H1 (cell line): Measurements from ENCODE around the gene GGA3. TPM values are rescaled to one million over a fixed set of nuclear protein-coding genes. Genes with fewer than 3 reads are reported as not detected.

Experiments
- CTCF ChIA-PET: fragments of 300-600 bp; sonication (Branson Sonifier 250); formaldehyde crosslinking; loops from one replicate; lab custom pipeline; 2021; ENCODE audit not compliant: partially characterized antibody; lab: Charles Lee
- POLR2A ChIA-PET: fragments of 300-600 bp; sonication (Branson Sonifier 250); formaldehyde crosslinking; loops from one replicate; lab custom pipeline; 2021; ENCODE audit warnings: inconsistent platforms; ENCODE audit not compliant: partially characterized antibody; lab: Charles Lee
- DNase-seq, 2 experiments: peaks; one replicate each; pipeline versions ENCODE4 v3.0.0 to v3.0.0-alpha.2; 2010 to 2022; ENCODE audit warnings: low spot score in 2 of 2, low read depth in 1 of 2, mixed read lengths in 1 of 2
- FAIRE-seq: peaks from 2 replicates; lab custom pipeline; 2011; peaks lifted over from hg19 to GRCh38; lab: Jason Lieb, UNC
- H2AFZ ChIP-seq: 2 replicates; pipeline ENCODE4 v1.8.1; 2012; ENCODE audit warnings: low read length, inconsistent platforms
- H2AK5ac ChIP-seq: 2 replicates; pipeline ENCODE4 v1.6.1; 2013; ENCODE audit warnings: low read depth, low read length
- H2BK120ac ChIP-seq: replicated peaks from 2 replicates; pipeline ENCODE3; 2013; ENCODE audit warnings: low read depth, low read length, inconsistent platforms
- H2BK12ac ChIP-seq: 2 replicates; pipeline ENCODE4 v1.6.1; 2013; ENCODE audit warnings: low read depth, low read length
- H2BK15ac ChIP-seq: 2 replicates; pipeline ENCODE4 v1.6.1; 2013; ENCODE audit warnings: low read length
- H2BK20ac ChIP-seq: 2 replicates; pipeline ENCODE4 v1.6.1; 2013; ENCODE audit warnings: low read length
- H2BK5ac ChIP-seq: 2 replicates; pipeline ENCODE4 v1.6.1; 2013; ENCODE audit warnings: low read depth, low read length
- H3K14ac ChIP-seq: 2 replicates; pipeline ENCODE4 v1.6.1; 2013; ENCODE audit warnings: inconsistent platforms; ENCODE audit not compliant: insufficient read length
- H3K18ac ChIP-seq: 2 replicates; pipeline ENCODE4 v1.6.1; 2013; ENCODE audit warnings: low read length; ENCODE audit errors: extremely low read depth
- H3K23ac ChIP-seq: 2 replicates; pipeline ENCODE4 v1.6.1; 2013; ENCODE audit warnings: inconsistent platforms; ENCODE audit not compliant: insufficient read length
- H3K23me2 ChIP-seq: 2 replicates; pipeline ENCODE4 v1.6.1; 2013; ENCODE audit warnings: low read depth, low read length
- H3K27ac ChIP-seq: 2 replicates; pipeline ENCODE4 v1.6.1; 2011; ENCODE audit warnings: low read depth, low read length, inconsistent platforms
- H3K27me3 ChIP-seq, 4 experiments: replicated peaks in 1 of 4; 1 replicate in 1 of 4; 2 replicates in 3 of 4; pipeline versions ENCODE4 v1.6.1 to v1.8.1; 2011 to 2013; ENCODE audit warnings: low read length in 3 of 4, mild to moderate bottlenecking in 3 of 4, inconsistent platforms in 2 of 4, mixed read lengths in 2 of 4, moderate library complexity in 1 of 4; ENCODE audit not compliant: control insufficient read depth in 3 of 4, insufficient read depth in 3 of 4; ENCODE audit errors: extremely low read depth in 1 of 4
- H3K36me3 ChIP-seq, 4 experiments: 2 replicates each; pipeline versions ENCODE4 v1.6.1 to v1.8.1; 2011 to 2013; ENCODE audit warnings: mild to moderate bottlenecking in 4 of 4, low read length in 3 of 4, moderate library complexity in 2 of 4, control low read depth in 1 of 4, inconsistent platforms in 1 of 4; ENCODE audit not compliant: insufficient read depth in 4 of 4, control insufficient read depth in 2 of 4
- H3K4ac ChIP-seq: replicated peaks from 2 replicates; pipeline ENCODE3; 2013; ENCODE audit warnings: low read length, low read depth, mixed read lengths, inconsistent platforms; ENCODE audit not compliant: insufficient read length
- H3K4me1 ChIP-seq, 4 experiments: replicated peaks in 1 of 4; 1 replicate in 1 of 4; 2 replicates in 3 of 4; pipeline versions ENCODE4 v1.6.1 to v1.8.1; 2011 to 2013; ENCODE audit warnings: low read length in 3 of 4, inconsistent platforms in 2 of 4, mixed read lengths in 1 of 4; ENCODE audit not compliant: insufficient read depth in 4 of 4, control insufficient read depth in 3 of 4
- H3K4me2 ChIP-seq, 2 experiments: 2 replicates each; pipeline versions ENCODE4 v1.6.1 to v1.8.1; 2011 to 2013; ENCODE audit warnings: low read depth in 2 of 2, low read length in 2 of 2, control low read depth in 1 of 2, inconsistent platforms in 1 of 2, mild to moderate bottlenecking in 1 of 2; ENCODE audit not compliant: insufficient read depth in 1 of 2
- H3K4me3 ChIP-seq, 4 experiments: fragments of 200-600, 300-600 bp in 1 of 4; sonication (generic), shearing (Covaris generic), sonication (Bioruptor Twin) in 1 of 4; 2 replicates each; pipeline versions ENCODE4 v1.5.1 to v1.8.1; 2011 to 2016; ENCODE audit warnings: low read length in 4 of 4, low read depth in 3 of 4, control low read depth in 2 of 4, inconsistent platforms in 2 of 4, mild to moderate bottlenecking in 2 of 4, mixed read lengths in 1 of 4, moderate library complexity in 1 of 4; ENCODE audit not compliant: insufficient read depth in 2 of 4; ENCODE audit errors: extremely low read depth in 1 of 4
- H3K56ac ChIP-seq: replicated peaks from 2 replicates; pipeline ENCODE3; 2013; ENCODE audit warnings: low read depth, mild to moderate bottlenecking, mixed read lengths, low read length, inconsistent platforms; ENCODE audit not compliant: insufficient read length
- H3K79me1 ChIP-seq: 2 replicates; pipeline ENCODE4 v1.6.1; 2013; ENCODE audit warnings: low read depth, low read length, control low read depth
- H3K79me2 ChIP-seq, 2 experiments: 2 replicates each; pipeline versions ENCODE4 v1.6.1 to v1.8.1; 2012 to 2013; ENCODE audit warnings: low read length in 2 of 2, mild to moderate bottlenecking in 2 of 2, inconsistent platforms in 1 of 2; ENCODE audit not compliant: insufficient read depth in 2 of 2, control insufficient read depth in 1 of 2
- H3K9ac ChIP-seq, 4 experiments: replicated peaks in 1 of 4; 1 replicate in 1 of 4; 2 replicates in 3 of 4; pipeline versions ENCODE4 v1.6.1 to v1.8.1; 2011 to 2013; ENCODE audit warnings: low read depth in 3 of 4, low read length in 3 of 4, control low read depth in 2 of 4, mild to moderate bottlenecking in 2 of 4, moderate library complexity in 2 of 4, inconsistent platforms in 1 of 4; ENCODE audit errors: extremely low read depth in 1 of 4
- H3K9me3 ChIP-seq, 2 experiments: 2 replicates each; pipeline versions ENCODE4 v1.6.1 to v1.8.1; 2012 to 2013; ENCODE audit warnings: mild to moderate bottlenecking in 2 of 2, moderate library complexity in 2 of 2, control low read depth in 1 of 2, inconsistent platforms in 1 of 2, low read depth in 1 of 2, low read length in 1 of 2, mixed read lengths in 1 of 2; ENCODE audit not compliant: insufficient read depth in 2 of 2
- H4K20me1 ChIP-seq, 2 experiments: replicated peaks in 1 of 2; 2 replicates each; pipeline versions ENCODE3 to v1.8.1; 2011 to 2013; ENCODE audit warnings: inconsistent platforms in 2 of 2, low read length in 2 of 2, mild to moderate bottlenecking in 1 of 2; ENCODE audit not compliant: insufficient read depth in 2 of 2, control insufficient read depth in 1 of 2
- H4K5ac ChIP-seq: 2 replicates; pipeline ENCODE4 v1.6.1; 2013; ENCODE audit warnings: low read length, low read depth, mixed read lengths, inconsistent platforms; ENCODE audit not compliant: insufficient read length
- H4K8ac ChIP-seq: 2 replicates; pipeline ENCODE4 v1.8.0; 2013; ENCODE audit warnings: mild to moderate bottlenecking, moderate library complexity, low read length, inconsistent platforms; ENCODE audit not compliant: insufficient read depth; ENCODE audit errors: extremely low read depth
- H4K91ac ChIP-seq: replicated peaks from 2 replicates; pipeline ENCODE3; 2013; ENCODE audit warnings: low read length, mixed read lengths, inconsistent platforms; ENCODE audit not compliant: insufficient read length
- ASH2L ChIP-seq: fragments of 200-600, 300-600 bp; sonication (generic); IDR thresholded peaks from one replicate; pipeline ENCODE4 v1.7.1; 2017; ENCODE audit warnings: low read length
- EGR1 ChIP-seq: IDR thresholded peaks from 2 replicates; pipeline ENCODE4 v1.6.1; 2011; ENCODE audit warnings: low read depth, low read length, borderline replicate concordance
- HDAC2 ChIP-seq, 2 experiments: fragments of 300-600 bp in 1 of 2; sonication (generic) in 1 of 2; IDR thresholded peaks; 2 replicates each; pipeline ENCODE4 v1.6.1; 2011 to 2012; ENCODE audit warnings: low read depth in 2 of 2, low read length in 2 of 2, mild to moderate bottlenecking in 2 of 2, moderate library complexity in 2 of 2, borderline replicate concordance in 1 of 2, inconsistent platforms in 1 of 2
- SIRT6 ChIP-seq: IDR thresholded peaks from one replicate; pipeline ENCODE4 v1.7.1; 2012; ENCODE audit warnings: low read length, inconsistent platforms
- WGBS, 2 experiments: shearing (Covaris generic) in 1 of 2; methylation state at CpG; one replicate each; pipeline versions ENCODE4 v1.1.6 to v1.1.7; 2013 to 2015; ENCODE audit warnings: low lambda C conversion rate in 2 of 2, mixed read lengths in 2 of 2, inconsistent platforms in 1 of 2, low coverage in 1 of 2, missing lambda C conversion rate in 1 of 2; ENCODE audit not compliant: insufficient replicate concordance in 2 of 2, insufficient coverage in 1 of 2, insufficient read length in 1 of 2; ENCODE audit errors: extremely low coverage in 1 of 2, missing lambda C conversion rate in 1 of 2; 5-methylcytosine and 5-hydroxymethylcytosine counted together
- polyA plus RNA-seq, 7 experiments: library from polyadenylated mRNA; depleted of rRNA in 3 of 7; stranded (reverse) in 5 of 7; unstranded in 2 of 7; fragments of >200 nt in 5 of 7; fragments of 200-250 nt in 2 of 7; gene quantifications; 1 replicate in 5 of 7; 2 replicates in 1 of 7; 4 replicates in 1 of 7; pipeline versions ENCODE4 v1.2.1 to v1.2.3, GENCODE V29; 2011 to 2013; ENCODE audit warnings: missing spikeins in 2 of 7, mixed read lengths in 2 of 7
- total RNA-seq: library from RNA; stranded (reverse); fragmentation: NEBNext Ultra II Directional; extraction: Animal tissue kit (Norgen Biotek cat#: 25700); gene quantifications from 2 replicates; pipeline ENCODE4 v1.2.1, GENCODE V29; 2021

The GGA3 gene
- total and polyA plus RNA-seq, 2 of the 8 experiments (the other 6 are each of a cell fraction or from before 2014, with no cell fraction given) = 40.6 to 60.0 TPM

GRCh38 chr17:75273977-75274708 lies 12.7 kb upstream of the GGA3 start:
- POLR2A ChIA-PET = interaction anchor here (1.0 to 1.5 kb wide), 3 partner anchors 11 to 51 kb away, joined by 4 to 8 read pairs (median 4); partner anchors contain the start of gene SLC25A19
- no peak overlapping the region for H3K56ac ChIP-seq
- H3K79me2 ChIP-seq = no peaks in the 10 kb centered on the region
- DNase-seq (no peak), FAIRE-seq (no peak)
- H3K14ac ChIP-seq = no peak overlapping the region
- peaks cover 0 to 5% (median 4%) of the 10 kb centered on the region in 4 experiments; a peak in 4 of 7 replicates for H3K4me1 ChIP-seq
- no peak overlapping the region for H2AK5ac ChIP-seq
- no peak overlapping the region; a peak in 1 of 7 replicates for H3K9ac ChIP-seq
- no peak overlapping the region for H3K18ac ChIP-seq
- H3K4me3 ChIP-seq = no peak overlapping the region
- H3K4me2 ChIP-seq = no peak overlapping the region
- H2BK120ac ChIP-seq = no peak overlapping the region
- no peak overlapping the region for H3K4ac ChIP-seq
- no peaks in the 10 kb centered on the region for H3K79me1 ChIP-seq
- H2AFZ ChIP-seq = no peak overlapping the region
- peaks cover 0 to 2% of the 10 kb centered on the region in 2 experiments for H4K20me1 ChIP-seq
- H4K91ac ChIP-seq = no peak overlapping the region
- H4K8ac ChIP-seq = no peak overlapping the region
- H2BK15ac ChIP-seq = no peak overlapping the region
- H3K23ac ChIP-seq = no peak overlapping the region
- H3K27me3 ChIP-seq = no peaks in the 10 kb centered on the region
- no peaks in the 10 kb centered on the region for H3K9me3 ChIP-seq
- no peak overlapping the region for H2BK20ac ChIP-seq
- 96% methylated on average over 7 of the region's 7 CpGs; no CpG with 5 or more reads in 1 of the 2 experiments for WGBS, 2 experiments
- H3K27ac ChIP-seq = no peak overlapping the region
- peaks cover 0 to 4% (median 2%) of the 10 kb centered on the region in 4 experiments; a peak in 2 of 8 replicates for H3K36me3 ChIP-seq
- CTCF ChIA-PET = interaction anchor here (0.9 to 21.2 kb wide), 6 partner anchors 11 to 194 kb away, joined by 3 to 369 read pairs (median 14); partner anchors contain the start of genes GGA3 and MRPS7
- H2BK12ac ChIP-seq = no peak overlapping the region
- H4K5ac ChIP-seq = no peak overlapping the region
- peaks cover 15% of the 10 kb centered on the region for H3K23me2 ChIP-seq
- H2BK5ac ChIP-seq = no peak overlapping the region
- TF ChIP-seq SIRT6 (no peak), HDAC2 (IDR thresholded peaks at IDR 0.05; ENCODE audit: borderline replicate concordance in 1 of 2, low read depth in 2 of 2, low read length in 2 of 2) (no peak), EGR1 (no peak), ASH2L (no peak)
